Upper lobe of left lung (tissue), 6 donors: ENCODE data around the gene MCF2L. TPM values are rescaled to one million over a fixed set of nuclear protein-coding genes. Genes with fewer than 3 reads are reported as not detected.

Experiments used
- ATAC-seq, 2 donors: fragments of 200-7000 bp; cut with Tn5 transposase; one replicate each; pipeline ENCODE4 v1.9.1; 2022; ENCODE audit warnings: mild to moderate bottlenecking in 2 of 2, moderate library complexity in 2 of 2; ENCODE audit not compliant: low FRiP score in 2 of 2
- DNase-seq, 2 donors: peaks; one replicate each; pipeline ENCODE4 v3.0.0-alpha.2; 2019 to 2020
- H3K27ac ChIP-seq, 4 donors: fragments of 200-600 bp; sonication (generic); one replicate each; pipeline ENCODE4 v1.5.1; 2016 to 2019
- H3K27me3 ChIP-seq, 4 donors: fragments of 200-600 bp; sonication (generic); one replicate each; pipeline ENCODE4 v1.5.1; 2017 to 2019
- H3K36me3 ChIP-seq, 4 donors: fragments of 200-600 bp; sonication (generic); one replicate each; pipeline ENCODE4 v1.5.1; 2016 to 2019
- H3K4me1 ChIP-seq, 4 donors: fragments of 200-600 bp; sonication (generic); one replicate each; pipeline ENCODE4 v1.5.1; 2018 to 2019
- H3K4me3 ChIP-seq, 4 donors: fragments of 200-600 bp; sonication (generic); one replicate each; pipeline ENCODE4 v1.5.1; 2017 to 2019; ENCODE audit warnings: mild to moderate bottlenecking in 2 of 4, moderate library complexity in 1 of 4
- H3K9me3 ChIP-seq, 4 donors: fragments of 200-600 bp; sonication (generic); one replicate each; pipeline ENCODE4 v1.5.1; 2018 to 2019
- EP300 ChIP-seq, 4 donors: sonication (generic); formaldehyde crosslinking; IDR thresholded peaks; one replicate each; pipeline ENCODE4 v1.5.1; 2017; ENCODE audit warnings: antibody characterized with exemption in 4 of 4, control low read depth in 2 of 4
- POLR2A ChIP-seq, 4 donors: fragments of 450-650 bp; IDR thresholded peaks; one replicate each; pipeline ENCODE4 v1.5.1; 2016 to 2017; ENCODE audit warnings: antibody characterized with exemption in 4 of 4, mild to moderate bottlenecking in 2 of 4
- POLR2AphosphoS5 ChIP-seq, 2 donors: sonication (generic); formaldehyde crosslinking; IDR thresholded peaks; one replicate each; pipeline ENCODE4 v1.5.1; 2017; ENCODE audit warnings: antibody characterized with exemption in 2 of 2
- WGBS, 2 donors: methylation state at CpG; one replicate each; pipeline ENCODE4 v1.1.5; 2017 to 2018; 5-methylcytosine and 5-hydroxymethylcytosine counted together
- total RNA-seq, 6 donors: library from RNA; depleted of rRNA in 4 of 6; stranded (reverse); fragments of >200 nt in 4 of 6; gene quantifications; one replicate each; pipeline versions ENCODE4 v1.1.0 to v1.2.1, GENCODE V29; 2016 to 2021
- TF ChIP-seq, protein P1 (sequence below), 6 experiments: fragments of 450-650 bp in 4 of 6; fragments of 200-600 bp in 2 of 6; sonication (generic) in 2 of 6; IDR thresholded peaks; one replicate each; pipeline ENCODE4 v1.5.1; 2016 to 2019; ENCODE audit warnings: antibody characterized with exemption in 6 of 6
- donor health status: DM: no; HTN: no; CAD: no; lungs with moderate emphysema.
- donor health status: DM: no; HTN: yes; CAD: no; lungs with severe emphysema.

Gene MCF2L
- total RNA-seq, 6 donors from 2014 or later, result 14.3 to 99.5 (median 53.1) TPM

DNA sequence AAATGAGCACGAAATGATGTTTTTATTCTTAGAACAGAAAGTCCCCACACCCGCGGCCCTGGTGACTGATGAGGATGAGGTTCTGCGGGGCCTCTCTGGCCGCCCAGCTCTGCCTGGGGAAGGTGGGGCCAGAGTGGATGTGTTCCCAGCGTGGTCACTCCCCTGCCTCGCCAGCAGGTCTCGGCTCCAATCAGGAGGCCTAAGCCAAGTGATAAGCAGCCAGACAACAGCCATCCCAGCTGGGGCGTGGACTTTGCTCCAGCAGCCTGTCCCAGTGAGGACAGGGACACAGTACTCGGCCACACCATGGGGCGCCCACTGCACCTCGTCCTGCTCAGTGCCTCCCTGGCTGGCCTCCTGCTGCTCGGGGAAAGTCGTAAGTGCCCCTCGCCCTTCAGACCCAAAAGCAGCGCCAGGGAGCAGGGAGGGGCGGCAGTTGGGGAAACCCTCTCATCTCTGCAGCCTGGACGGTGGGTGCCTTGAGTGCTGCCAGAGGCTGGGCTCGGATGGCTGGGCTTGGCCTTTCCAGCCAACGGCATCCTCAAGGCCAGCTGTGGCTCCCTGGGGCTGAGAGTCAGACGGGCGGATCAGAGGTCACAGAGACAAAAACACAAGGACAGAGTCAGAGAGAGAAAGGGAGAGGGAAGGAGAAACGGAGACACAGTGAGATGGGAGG, 153.7 kb downstream of the MCF2L start, which contains the start of gene F10:
Gene F10 (plus strand): TSS at position 250 of the 676 bp plus-strand sequence. CDS start 57 bp downstream, at position 307.
- 51 to 60% methylated on average over 16 to 21 of the region's 23 CpGs for WGBS, 2 donors
- H3K36me3 ChIP-seq, result no peaks in the 10 kb centered on the region
- peak within 1 kb of the TSS in 3 of 4 donors; percentile 23 to 40 (median 27) for H3K4me3 ChIP-seq
- no peaks in the 10 kb centered on the region for H3K4me1 ChIP-seq
- no peaks in the 10 kb centered on the region for H3K9me3 ChIP-seq
- no peaks in the 10 kb centered on the region for H3K27me3 ChIP-seq
- DNase-seq, result peak; percentile 41 to 73
- TF ChIP-seq POLR2A (IDR thresholded peaks at IDR 0.05) (peak in 1 of 4 donors; percentile 21), EP300 (IDR thresholded peaks at IDR 0.05) (no peak), POLR2AphosphoS5 (IDR thresholded peaks at IDR 0.05) (peak in 1 of 2 donors; percentile 42)
- ATAC-seq, result peak; percentile 24 to 87
- H3K27ac ChIP-seq, result peak within 1 kb of the TSS; percentile 51 to 79 (median 73)

DNA sequence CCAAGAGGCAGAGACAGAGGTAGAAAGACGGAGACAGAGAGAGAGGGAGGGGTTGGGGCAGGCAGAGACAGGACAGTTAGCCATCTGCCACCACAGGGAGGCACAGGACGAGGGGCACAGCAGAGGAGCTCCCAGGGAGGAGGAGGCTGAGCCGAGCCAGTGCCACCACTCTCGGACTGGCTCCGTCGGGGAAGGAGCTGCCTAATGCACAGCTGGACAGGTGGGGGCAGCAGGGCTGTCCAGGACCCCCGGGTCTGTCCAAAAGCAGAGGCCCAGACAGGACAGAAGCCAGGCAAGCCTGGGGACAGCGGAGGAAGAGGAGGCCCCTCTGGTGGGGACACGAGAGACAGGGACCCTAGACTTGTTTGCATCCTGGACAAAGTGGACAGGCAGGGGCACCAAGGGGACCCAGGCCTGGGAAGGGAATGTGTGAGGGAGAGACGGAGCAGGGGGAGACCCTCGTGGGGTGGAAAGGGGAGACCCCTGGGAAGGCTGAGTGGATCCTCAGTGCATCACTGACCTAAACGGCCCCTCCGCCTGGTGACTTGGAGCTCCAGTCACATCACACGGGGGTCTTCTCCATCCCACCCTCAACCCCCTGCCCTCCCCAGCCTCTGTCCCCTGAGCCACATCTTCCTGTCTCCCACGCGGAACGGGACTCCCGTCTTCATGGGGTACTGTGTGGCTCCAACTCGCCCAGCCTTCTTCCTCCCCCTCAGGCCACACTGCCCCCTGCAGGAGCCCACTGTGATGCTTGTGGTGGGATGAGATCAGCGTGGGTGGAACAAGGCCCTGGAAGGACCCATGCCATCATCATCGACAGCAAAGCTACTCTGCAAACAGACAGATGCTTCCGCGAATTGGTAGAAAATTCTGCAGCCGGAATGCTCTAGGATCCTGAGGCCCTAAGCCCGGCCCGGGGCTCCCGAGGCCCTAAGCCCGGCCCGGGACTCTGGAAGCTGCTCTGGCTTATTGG, 154.5 kb downstream of the MCF2L start:
- H3K4me3 ChIP-seq, result peak overlapping the region in 3 of 4 donors; percentile 23 to 40 (median 27)
- peak overlapping the region in 3 of 4 donors; percentile 27 to 67 (median 52) for H3K27ac ChIP-seq
- no peaks in the 10 kb centered on the region for H3K9me3 ChIP-seq
- no peaks in the 10 kb centered on the region for H3K4me1 ChIP-seq
- WGBS, 2 donors, result 72 to 85% methylated on average over 21 to 29 of the region's 29 CpGs
- H3K27me3 ChIP-seq, result no peaks in the 10 kb centered on the region
- TF ChIP-seq, protein P1, sequence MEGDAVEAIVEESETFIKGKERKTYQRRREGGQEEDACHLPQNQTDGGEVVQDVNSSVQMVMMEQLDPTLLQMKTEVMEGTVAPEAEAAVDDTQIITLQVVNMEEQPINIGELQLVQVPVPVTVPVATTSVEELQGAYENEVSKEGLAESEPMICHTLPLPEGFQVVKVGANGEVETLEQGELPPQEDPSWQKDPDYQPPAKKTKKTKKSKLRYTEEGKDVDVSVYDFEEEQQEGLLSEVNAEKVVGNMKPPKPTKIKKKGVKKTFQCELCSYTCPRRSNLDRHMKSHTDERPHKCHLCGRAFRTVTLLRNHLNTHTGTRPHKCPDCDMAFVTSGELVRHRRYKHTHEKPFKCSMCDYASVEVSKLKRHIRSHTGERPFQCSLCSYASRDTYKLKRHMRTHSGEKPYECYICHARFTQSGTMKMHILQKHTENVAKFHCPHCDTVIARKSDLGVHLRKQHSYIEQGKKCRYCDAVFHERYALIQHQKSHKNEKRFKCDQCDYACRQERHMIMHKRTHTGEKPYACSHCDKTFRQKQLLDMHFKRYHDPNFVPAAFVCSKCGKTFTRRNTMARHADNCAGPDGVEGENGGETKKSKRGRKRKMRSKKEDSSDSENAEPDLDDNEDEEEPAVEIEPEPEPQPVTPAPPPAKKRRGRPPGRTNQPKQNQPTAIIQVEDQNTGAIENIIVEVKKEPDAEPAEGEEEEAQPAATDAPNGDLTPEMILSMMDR (IDR thresholded peaks at IDR 0.05), result no peak
- TF ChIP-seq POLR2AphosphoS5 (IDR thresholded peaks at IDR 0.05) (no peak), POLR2A (IDR thresholded peaks at IDR 0.05) (no peak), EP300 (IDR thresholded peaks at IDR 0.05) (no peak)
- no peaks in the 10 kb centered on the region for H3K36me3 ChIP-seq
- DNase-seq, result no peak
- ATAC-seq, result peak in 1 of 2 donors; percentile 47

DNA sequence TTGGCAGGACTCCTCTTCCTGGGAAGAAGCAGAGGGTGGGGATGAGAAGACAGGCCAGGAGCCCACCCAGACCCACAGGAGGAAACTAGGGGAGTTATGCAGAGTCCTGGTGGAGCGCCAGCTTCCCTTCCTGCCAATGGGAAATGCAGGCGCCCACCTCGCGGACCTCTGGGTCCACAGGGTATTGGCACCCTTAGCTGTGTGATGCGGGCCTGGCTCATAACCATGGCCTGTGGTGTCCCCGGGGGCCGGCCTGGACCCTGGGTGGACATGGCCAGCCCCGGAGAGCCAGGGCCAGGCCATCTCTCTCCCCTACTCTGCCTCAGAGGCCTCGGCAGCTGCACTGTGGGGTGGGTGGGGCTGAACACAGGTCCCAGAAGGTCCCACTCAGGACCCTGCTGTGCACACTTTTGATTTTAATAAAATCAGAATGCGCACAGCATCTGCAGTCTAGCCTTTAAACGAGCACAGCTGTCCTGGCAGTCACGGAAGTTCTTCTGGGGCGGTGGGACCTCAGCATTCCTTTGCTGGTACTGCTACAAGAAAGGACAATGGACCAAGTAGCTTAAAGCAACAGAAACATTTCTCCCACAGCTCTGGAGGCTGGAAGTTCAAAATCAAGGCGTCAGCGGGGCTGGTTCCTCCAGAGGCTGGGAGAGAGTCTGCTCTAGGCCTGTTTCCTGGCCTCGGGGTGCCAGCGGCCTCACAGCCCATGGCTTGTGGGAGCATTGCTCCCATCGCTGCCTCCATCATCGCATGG, 155.4 kb downstream of the MCF2L start:
- Histone ChIP-seq H3K4me1 (no peaks in the 10 kb centered on the region), H3K4me3 (no peak overlapping the region), H3K9me3 (no peaks in the 10 kb centered on the region), H3K36me3 (no peaks in the 10 kb centered on the region), H3K27ac (no peak overlapping the region), H3K27me3 (no peaks in the 10 kb centered on the region)
- whole genome bisulfite sequencing, 2 donors, result 92 to 93% methylated on average over 13 to 19 of the region's 19 CpGs
- TF ChIP-seq POLR2A (IDR thresholded peaks at IDR 0.05), result no peak
- DNase-seq (no peak), ATAC-seq (no peak)

DNA sequence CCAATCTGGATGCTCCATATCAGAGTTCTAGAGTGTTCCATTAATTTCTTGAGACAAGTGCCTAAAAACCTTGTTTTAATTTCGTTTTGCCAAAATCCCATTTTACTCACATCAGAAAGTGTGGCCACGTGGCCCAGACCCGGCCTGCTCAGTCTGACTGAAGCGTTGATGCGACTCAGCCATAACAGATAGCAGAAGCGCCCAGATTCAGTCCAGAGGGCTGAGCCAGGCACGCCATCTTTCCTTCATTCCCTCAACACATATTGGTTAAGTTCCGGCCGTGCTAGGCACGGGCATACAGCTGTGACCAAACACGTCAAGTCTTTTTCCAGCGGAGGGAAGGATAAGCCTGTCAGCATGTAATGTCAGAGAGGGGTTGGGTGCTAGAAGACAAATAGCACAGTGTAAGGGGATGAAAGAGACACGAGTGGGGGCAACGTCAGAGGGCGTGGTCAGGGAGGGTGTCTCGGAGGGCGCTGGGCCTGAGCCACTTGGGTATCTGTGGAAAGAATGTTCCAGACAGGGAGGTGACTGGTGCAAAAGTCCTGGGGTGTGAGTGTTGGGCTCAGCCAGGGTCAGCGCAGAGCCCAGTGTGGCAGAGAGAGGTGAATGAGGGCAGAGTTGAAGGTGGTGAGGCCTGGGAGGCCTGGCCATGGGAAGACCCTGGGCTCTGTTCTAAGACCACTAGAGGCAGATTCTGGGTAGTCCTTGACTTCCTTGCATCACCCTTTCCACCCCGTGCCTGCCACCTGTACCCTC, 156.7 kb downstream of the MCF2L start:
- peaks cover 0 to 7% (median 3%) of the 10 kb centered on the region in 4 donors for H3K4me1 ChIP-seq
- WGBS, 2 donors, result 91 to 93% methylated on average over 18 to 19 of the region's 19 CpGs
- H3K36me3 ChIP-seq, result no peaks in the 10 kb centered on the region
- H3K27me3 ChIP-seq, result peaks cover 0 to 7% (median 2%) of the 10 kb centered on the region in 4 donors
- TF ChIP-seq POLR2AphosphoS5 (IDR thresholded peaks at IDR 0.05) (no peak), POLR2A (IDR thresholded peaks at IDR 0.05) (no peak), EP300 (IDR thresholded peaks at IDR 0.05) (no peak)
- TF ChIP-seq, protein P1 (IDR thresholded peaks at IDR 0.05), result no peak
- H3K9me3 ChIP-seq, result no peaks in the 10 kb centered on the region
- no peak for ATAC-seq
- H3K27ac ChIP-seq, result no peak overlapping the region
- peak in 1 of 2 donors; percentile 17 for DNase-seq
- no peak overlapping the region for H3K4me3 ChIP-seq
